K562 (cell line): ENCODE results near the gene ROM1. TPM values are rescaled to one million over a fixed set of nuclear protein-coding genes. Genes with fewer than 3 reads are reported as not detected.

Experiments
- CREBBP ChIP-seq: IDR thresholded peaks from one replicate; pipeline ENCODE4 v1.6.1; 2012; ENCODE audit warnings: low read depth, mild to moderate bottlenecking, control low read depth, inconsistent platforms, low read length
- FOXP4 ChIP-seq: sonication (generic); formaldehyde crosslinking; IDR thresholded peaks from 2 replicates; pipeline ENCODE4 v1.8.0; 2022; ENCODE audit warnings: mild to moderate bottlenecking, missing genetic modification reagents, borderline replicate concordance
- MLX ChIP-seq, 2 experiments: fragments of 450-650 bp in 1 of 2; sonication (generic) in 1 of 2; formaldehyde crosslinking; conservative IDR thresholded peaks; 2 replicates each; pipeline versions ENCODE4 v1.4.0 to v1.8.1; 2020 to 2022; ENCODE audit warnings: mild to moderate bottlenecking in 1 of 2, missing genetic modification reagents in 1 of 2
- PTBP1 ChIP-seq: fragments of 200-400 bp; formaldehyde crosslinking; IDR thresholded peaks from 2 replicates; pipeline ENCODE4 v1.6.1; 2017; ENCODE audit warnings: low read depth, low read length
- SMAD3 ChIP-seq: fragments of 450-650 bp; formaldehyde crosslinking; conservative IDR thresholded peaks from 2 replicates; pipeline ENCODE4 v1.4.0; 2020; ENCODE audit warnings: mild to moderate bottlenecking
- TCF7L2 ChIP-seq: fragments of 150-350 bp; IDR thresholded peaks from 2 replicates; pipeline ENCODE4 v1.6.1; 2016; ENCODE audit warnings: low read depth, mild to moderate bottlenecking, low read length, moderate library complexity
- VEZF1 ChIP-seq: fragments of 200-800 bp; sonication (Bioruptor generic); IDR thresholded peaks from 2 replicates; pipeline ENCODE4 v1.6.1; 2017; ENCODE audit warnings: missing genetic modification characterization, missing compliant biosample characterization
- ZNF12 ChIP-seq: sonication (generic); formaldehyde crosslinking; IDR thresholded peaks from 2 replicates; pipeline ENCODE4 v1.4.0; 2020; ENCODE audit warnings: mild to moderate bottlenecking, missing genetic modification reagents
- ZNF217 ChIP-seq: sonication (generic); formaldehyde crosslinking; IDR thresholded peaks from 2 replicates; pipeline ENCODE4 v1.8.0; 2022; ENCODE audit warnings: mild to moderate bottlenecking, missing genetic modification reagents
- ZNF253 ChIP-seq: fragments of 250-450 bp; sonication (Bioruptor Pico); conservative IDR thresholded peaks from 2 replicates; pipeline ENCODE4 v1.6.1; 2021; ENCODE audit warnings: mild to moderate bottlenecking
- ZNF512 ChIP-seq: IDR thresholded peaks from 2 replicates; pipeline ENCODE4 v1.6.1; 2016; ENCODE audit warnings: missing genetic modification characterization, missing compliant biosample characterization
- ZNF77 ChIP-seq: fragments of 250-450 bp; sonication (Bioruptor Pico); IDR thresholded peaks from 2 replicates; pipeline ENCODE4 v1.5.0; 2020
- ZNF830 ChIP-seq: fragments of 250-450 bp; sonication (Bioruptor Pico); IDR thresholded peaks from 2 replicates; pipeline ENCODE4 v1.5.0; 2021; ENCODE audit warnings: mild to moderate bottlenecking
- polyA plus RNA-seq, 8 experiments: library from polyadenylated mRNA; depleted of rRNA in 4 of 8; stranded (reverse) in 5 of 8; unstranded in 3 of 8; fragments of >200 nt; fragmentation: Nextera tagmentation in 2 of 8; fragmentation: Illumina TruSeq in 1 of 8; extraction: Ambion mirVana in 2 of 8; extraction: Trizol in 1 of 8; gene quantifications; 2 replicates each; pipeline versions ENCODE4 v1.2.1 to v1.2.3, GENCODE V29; 2011 to 2014; ENCODE audit warnings: inconsistent platforms in 1 of 8, missing spikeins in 1 of 8
- total RNA-seq, 7 experiments: library from RNA; depleted of rRNA in 6 of 7; stranded (reverse); fragments of >200 nt in 6 of 7; fragmentation: Illumina TruSeq in 2 of 7; extraction: Trizol in 2 of 7; gene quantifications; 2 replicates each; pipeline versions ENCODE4 v1.2.1 to v1.2.3, GENCODE V29; 2011 to 2021; ENCODE audit warnings: low replicate concordance in 1 of 7

ROM1 gene
- total and polyA plus RNA-seq, 9 of the 15 experiments (the other 6 are each of a cell fraction or from before 2014, with no cell fraction given) = 0.75 to 4.0 (median 2.6) TPM

DNA sequence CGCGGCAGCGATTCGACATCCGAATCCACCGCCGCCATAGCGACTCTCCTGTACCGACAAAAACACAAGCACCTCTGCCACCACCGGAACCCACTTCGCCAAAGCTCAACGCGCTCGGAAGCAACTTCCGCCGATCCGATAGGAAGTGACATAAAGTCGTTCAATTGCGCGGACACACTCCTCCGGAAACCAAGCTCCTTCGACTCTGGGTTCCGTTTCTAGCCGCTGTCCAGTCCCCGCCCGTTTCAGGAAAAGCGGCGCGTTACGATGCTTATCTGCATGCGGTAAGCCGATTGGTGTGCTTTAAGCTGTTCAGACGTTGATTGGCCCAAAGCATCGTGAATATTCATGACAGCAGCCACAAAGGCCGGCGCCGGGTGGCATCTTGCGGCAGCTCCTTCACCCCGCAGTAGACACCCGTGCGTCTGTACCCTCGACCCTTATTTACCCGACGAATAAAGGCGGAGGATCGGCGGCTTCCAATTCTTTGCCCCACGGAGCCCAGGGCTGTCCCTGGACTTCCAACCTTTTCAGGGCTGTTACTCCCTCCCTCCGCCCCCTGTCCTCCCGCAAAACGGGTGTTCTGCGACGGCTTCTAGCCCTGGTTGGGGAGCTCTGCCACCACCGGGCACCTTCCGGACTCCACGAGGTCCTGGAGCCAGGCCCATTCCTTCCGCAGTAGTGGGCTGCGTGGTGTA is 21.5 kb upstream of the ROM1 start, which contains the start of gene TUT1 (continued):
- TF ChIP-seq CREBBP (no peak), MLX (CRISPR knock-in tag; conservative IDR thresholded peaks at IDR 0.05) (no peak), ZNF512 (no peak), VEZF1 (peak; percentile 80), ZNF77 (CRISPR knock-in tag) (no peak), FOXP4 (CRISPR knock-in tag) (peak; percentile 78; the same call in 1 of the 2 replicates), PTBP1 (no peak), ZNF830 (CRISPR knock-in tag) (no peak), TCF7L2 (0 out of 2 replicates have a peak, but pooled peaks have one; percentile 33), ZNF12 (CRISPR knock-in tag) (no peak), SMAD3 (CRISPR knock-in tag) (0 out of 2 replicates have a peak, but pooled peaks have one; percentile 55), ZNF253 (CRISPR knock-in tag) (no peak), ZNF217 (CRISPR knock-in tag) (no peak)
